HEK293 (cell line): ENCODE measurements around the gene ASB16.
"Not testable (repeated sequence)": the region's sequence is repeated elsewhere in the genome, so short reads cannot be mapped to it uniquely, and the experiment has no call there.

Experiments used
- CTCF ChIA-PET: fragments of 350-600 bp; formaldehyde crosslinking; extraction: SDS; loops from one replicate; lab custom pipeline; 2021; ENCODE audit warnings: antibody characterized with exemption; lab: Yijun Ruan, JAX
- POLR2A ChIA-PET: fragments of 300-600 bp; formaldehyde crosslinking; extraction: SDS; loops from one replicate; lab custom pipeline; 2020; ENCODE audit warnings: antibody characterized with exemption, inconsistent platforms; lab: Yijun Ruan, JAX
- H3K27ac ChIP-seq: fragments of 200-500 bp; sonication (Bioruptor generic); 2 replicates; pipeline ENCODE4 v1.5.1; 2014; ENCODE audit warnings: low read depth, low read length, control low read depth, inconsistent platforms; ENCODE audit errors: extremely low read depth
- H3K36me3 ChIP-seq, 2 experiments: fragments of 200-500 bp in 1 of 2; sonication (Bioruptor generic) in 1 of 2; 1 replicate in 1 of 2; 2 replicates in 1 of 2; pipeline ENCODE4 v1.5.1; 2014 to 2017; ENCODE audit warnings: inconsistent platforms in 2 of 2, low read length in 2 of 2; ENCODE audit not compliant: control insufficient read depth in 2 of 2, insufficient read depth in 1 of 2
- H3K4me1 ChIP-seq: fragments of 200-500 bp; sonication (Bioruptor generic); 2 replicates; pipeline ENCODE4 v1.5.1; 2014; ENCODE audit warnings: mild to moderate bottlenecking, low read length, inconsistent platforms; ENCODE audit not compliant: control insufficient read depth, insufficient read depth
- H3K4me3 ChIP-seq: 2 replicates; pipeline ENCODE4 v1.5.1; 2011; ENCODE audit warnings: low read depth, mild to moderate bottlenecking, control low read depth, low read length, moderate library complexity
- H3K9me3 ChIP-seq: fragments of 200-500 bp; sonication (Bioruptor generic); 2 replicates; pipeline ENCODE4 v1.5.1; 2014; ENCODE audit warnings: low read depth, low read length, inconsistent platforms; ENCODE audit not compliant: control insufficient read depth, insufficient read depth
- ATF2 ChIP-seq: fragments of 450-650 bp; formaldehyde crosslinking; IDR thresholded peaks from 2 replicates; pipeline ENCODE4 v1.5.1; 2016; ENCODE audit warnings: missing biosample characterization, missing genetic modification characterization, low read depth
- PRDM10 ChIP-seq: fragments of 450-650 bp; formaldehyde crosslinking; IDR thresholded peaks from 2 replicates; pipeline ENCODE4 v1.5.1; 2016; ENCODE audit warnings: missing biosample characterization, missing genetic modification characterization
- YY2 ChIP-seq: fragments of 450-650 bp; formaldehyde crosslinking; IDR thresholded peaks from 2 replicates; pipeline ENCODE4 v1.5.1; 2016; ENCODE audit warnings: missing biosample characterization, missing genetic modification characterization
- ZBTB11 ChIP-seq: fragments of 450-650 bp; formaldehyde crosslinking; conservative IDR thresholded peaks from 2 replicates; pipeline ENCODE4 v1.5.1; 2016; ENCODE audit warnings: low read depth, missing biosample characterization, missing genetic modification characterization
- ZFP3 ChIP-seq: fragments of 450-650 bp; formaldehyde crosslinking; IDR thresholded peaks from 2 replicates; pipeline ENCODE4 v1.5.1; 2016; ENCODE audit warnings: low read depth, missing biosample characterization, missing genetic modification characterization
- ZNF280C ChIP-seq: fragments of 450-650 bp; formaldehyde crosslinking; IDR thresholded peaks from 2 replicates; pipeline ENCODE4 v1.5.1; 2016; ENCODE audit warnings: missing biosample characterization, missing genetic modification characterization
- ZNF561 ChIP-seq: fragments of 450-650 bp; IDR thresholded peaks from 2 replicates; pipeline ENCODE4 v1.5.1; 2018; ENCODE audit warnings: missing biosample characterization, missing genetic modification characterization, borderline replicate concordance
- ZNF585B ChIP-seq: fragments of 450-650 bp; formaldehyde crosslinking; IDR thresholded peaks from 2 replicates; pipeline ENCODE4 v1.5.1; 2016; ENCODE audit warnings: missing biosample characterization, missing genetic modification characterization
- ZNF600 ChIP-seq: fragments of 450-650 bp; formaldehyde crosslinking; IDR thresholded peaks from 2 replicates; pipeline ENCODE4 v1.5.1; 2016; ENCODE audit warnings: missing biosample characterization, missing genetic modification characterization
- ZSCAN23 ChIP-seq: fragments of 450-650 bp; formaldehyde crosslinking; IDR thresholded peaks from 2 replicates; pipeline ENCODE4 v1.5.1; 2016; ENCODE audit warnings: missing biosample characterization, missing genetic modification characterization

Gene ASB16

GRCh38 chr17:44137891-44138709, 32.4 kb upstream of the ASB16 start (continued):
- TF ChIP-seq ZNF280C (tag by site-specific recombination) (no peak), YY2 (tag by site-specific recombination) (no peak), ATF2 (peak; percentile 78; the same call in 1 of the 2 replicates), ZNF561 (peak; percentile 61; the same call in 1 of the 2 replicates), ZBTB11 (no peak), ZFP3 (tag by site-specific recombination) (no peak), ZSCAN23 (tag by site-specific recombination) (peak; percentile 68; the same call in 1 of the 2 replicates)
- TF ChIP-seq, all 188 proteins: peak for 60

GRCh38 chr17:44143921-44144320, 26.6 kb upstream of the ASB16 start:
- not testable (repeated sequence) for H3K9me3 ChIP-seq, H3K27ac ChIP-seq, H3K4me1 ChIP-seq, H3K4me3 ChIP-seq
- CTCF ChIA-PET, result interaction anchor here (0.8 to 4.1 kb wide), 4 partner anchors 15 to 187 kb away, joined by 3 to 20 read pairs (median 4); partner anchors contain the start of gene ASB16
- peaks cover 40% of the 10 kb centered on the region in 2 experiments for H3K36me3 ChIP-seq
- POLR2A ChIA-PET, result interaction anchor here (1.3 to 1.8 kb wide), 2 partner anchors 20 to 24 kb away, joined by 4 read pairs; partner anchors contain the start of gene HDAC5

- POLR2A ChIA-PET, result interaction anchor here (0.7 to 3.2 kb wide), 4 partner anchors 12 to 41 kb away, joined by 3 to 14 read pairs (median 4); partner anchors contain the start of gene TMUB2
Measured at GRCh38 chr17:44144966-44145739, 25.4 kb upstream of the ASB16 start.

More at GRCh38 chr17:44144966-44145739, 25.4 kb upstream of the ASB16 start:
- H3K4me1 ChIP-seq, result no peaks in the 10 kb centered on the region
- CTCF ChIA-PET, result interaction anchor here (0.7 to 4.1 kb wide), 5 partner anchors 11 to 29 kb away, joined by 3 to 20 read pairs (median 4); partner anchors contain the start of gene ASB16
- H3K4me3 ChIP-seq, result no peak overlapping the region
- no peak for TF ChIP-seq ZNF585B (tag by site-specific recombination)
- peak; percentile 57; the same call in 1 of the 2 replicates for TF ChIP-seq ZNF600 (tag by site-specific recombination)
- TF ChIP-seq PRDM10 (tag by site-specific recombination), result no peak
- TF ChIP-seq ZNF280C (tag by site-specific recombination), result no peak
- H3K36me3 ChIP-seq, result peaks cover 50 to 52% of the 10 kb centered on the region in 2 experiments
- H3K9me3 ChIP-seq, result no peaks in the 10 kb centered on the region
- peak overlapping the region; percentile 37; the same call in 1 of the 2 replicates for H3K27ac ChIP-seq
